H9 (cell line): Measurements from ENCODE around the gene SMDT1. TPM values are rescaled to one million over a fixed set of nuclear protein-coding genes. Genes with fewer than 3 reads are reported as not detected.

Experiments used
- DNase-seq: peaks from one replicate; pipeline ENCODE4 v3.0.0-alpha.2; 2017
- H2AFZ ChIP-seq: one replicate; pipeline ENCODE4 v1.6.1; 2013; ENCODE audit warnings: mild to moderate bottlenecking, low read length, control low read depth, moderate library complexity
- H2AK5ac ChIP-seq: 2 replicates; pipeline ENCODE4 v1.6.1; 2013; ENCODE audit warnings: low read length, control low read depth, mixed read lengths; ENCODE audit not compliant: insufficient read length
- H2BK120ac ChIP-seq: one replicate; pipeline ENCODE4 v1.6.1; 2013; ENCODE audit warnings: low read depth, mild to moderate bottlenecking, low read length, control low read depth, inconsistent platforms; ENCODE audit not compliant: poor library complexity, severe bottlenecking
- H2BK12ac ChIP-seq: 2 replicates; pipeline ENCODE4 v1.6.1; 2013; ENCODE audit warnings: low read length, control low read depth, mixed read lengths, low read depth; ENCODE audit not compliant: insufficient read length
- H2BK15ac ChIP-seq: 2 replicates; pipeline ENCODE4 v1.6.1; 2013; ENCODE audit warnings: low read depth, low read length, control low read depth
- H2BK20ac ChIP-seq: one replicate; pipeline ENCODE4 v1.6.1; 2013; ENCODE audit warnings: low read depth, mild to moderate bottlenecking, low read length, control low read depth, inconsistent platforms; ENCODE audit not compliant: poor library complexity, severe bottlenecking
- H2BK5ac ChIP-seq: 2 replicates; pipeline ENCODE4 v1.6.1; 2013; ENCODE audit warnings: low read length, control low read depth, mixed read lengths; ENCODE audit not compliant: insufficient read length
- H3K14ac ChIP-seq: 2 replicates; pipeline ENCODE4 v1.6.1; 2013; ENCODE audit warnings: low read length, control low read depth; ENCODE audit not compliant: insufficient read depth
- H3K18ac ChIP-seq: 2 replicates; pipeline ENCODE4 v1.6.1; 2013; ENCODE audit warnings: low read depth, mild to moderate bottlenecking, mixed read lengths, low read length, control low read depth; ENCODE audit not compliant: insufficient read length
- H3K23ac ChIP-seq: 2 replicates; pipeline ENCODE4 v1.6.1; 2013; ENCODE audit warnings: low read length, control low read depth, mixed read lengths, low read depth; ENCODE audit not compliant: insufficient read length
- H3K23me2 ChIP-seq: 2 replicates; pipeline ENCODE4 v1.6.1; 2013; ENCODE audit warnings: low read depth, mild to moderate bottlenecking, mixed read lengths, low read length, control low read depth; ENCODE audit not compliant: insufficient read length, poor library complexity, severe bottlenecking
- H3K27ac ChIP-seq: 2 replicates; pipeline ENCODE4 v1.5.1; 2013; ENCODE audit warnings: low read length, control low read depth, mixed read lengths, low read depth; ENCODE audit not compliant: insufficient read length
- H3K27me3 ChIP-seq: 2 replicates; pipeline ENCODE4 v1.6.1; 2013; ENCODE audit warnings: low read length, control low read depth, inconsistent platforms; ENCODE audit not compliant: insufficient read depth
- H3K4ac ChIP-seq: 2 replicates; pipeline ENCODE4 v1.6.1; 2013; ENCODE audit warnings: low read depth, mild to moderate bottlenecking, control low read depth, inconsistent platforms, low read length, moderate library complexity
- H3K4me1 ChIP-seq: 2 replicates; pipeline ENCODE4 v1.6.1; 2013; ENCODE audit warnings: low read length, control low read depth, inconsistent platforms; ENCODE audit not compliant: insufficient read depth
- H3K4me2 ChIP-seq: 2 replicates; pipeline ENCODE4 v1.6.1; 2013; ENCODE audit warnings: low read length, control low read depth, mixed read lengths; ENCODE audit not compliant: insufficient read length, insufficient read depth
- H3K56ac ChIP-seq: 2 replicates; pipeline ENCODE4 v1.6.1; 2013; ENCODE audit warnings: low read depth, mild to moderate bottlenecking, mixed read lengths, low read length, control low read depth; ENCODE audit not compliant: insufficient read length
- H3K79me1 ChIP-seq: 2 replicates; pipeline ENCODE4 v1.6.1; 2013; ENCODE audit warnings: low read depth, mild to moderate bottlenecking, moderate library complexity, low read length, control low read depth, inconsistent platforms; ENCODE audit not compliant: insufficient read depth, poor library complexity, severe bottlenecking
- H3K79me2 ChIP-seq: 2 replicates; pipeline ENCODE4 v1.6.1; 2013; ENCODE audit warnings: low read length, control low read depth, inconsistent platforms; ENCODE audit not compliant: insufficient read depth
- H3K9ac ChIP-seq: 2 replicates; pipeline ENCODE4 v1.6.1; 2013; ENCODE audit warnings: low read length, control low read depth, mixed read lengths; ENCODE audit not compliant: insufficient read length; ENCODE audit errors: extremely low read depth
- H3K9me3 ChIP-seq: one replicate; pipeline ENCODE4 v1.6.1; 2013; ENCODE audit warnings: low read depth, low read length, inconsistent platforms; ENCODE audit not compliant: control insufficient read depth
- H3T11ph ChIP-seq: one replicate; pipeline ENCODE4 v1.6.1; 2013; ENCODE audit warnings: mild to moderate bottlenecking, low read length, control low read depth, inconsistent platforms
- H4K20me1 ChIP-seq: one replicate; pipeline ENCODE4 v1.6.1; 2013; ENCODE audit not compliant: control insufficient read depth, insufficient read length, insufficient read depth
- H4K5ac ChIP-seq: 2 replicates; pipeline ENCODE4 v1.6.1; 2013; ENCODE audit warnings: low read depth, mild to moderate bottlenecking, mixed read lengths, low read length, control low read depth; ENCODE audit not compliant: insufficient read length
- H4K8ac ChIP-seq: replicated peaks from 2 replicates; pipeline ENCODE4 v1.6.1; 2013; ENCODE audit warnings: low read length, control low read depth, mixed read lengths, low read depth; ENCODE audit not compliant: insufficient read length
- H4K91ac ChIP-seq: 2 replicates; pipeline ENCODE4 v1.6.1; 2013; ENCODE audit warnings: low read depth, mild to moderate bottlenecking, moderate library complexity, mixed read lengths, low read length, control low read depth; ENCODE audit not compliant: insufficient read length
- H3K27ac Mint-ChIP-seq, 3 experiments: 2 replicates in 2 of 3; 3 replicates in 1 of 3; pipeline ENCODE4 v1.8.0; 2020 to 2021; ENCODE audit warnings: mixed read lengths in 3 of 3, mild to moderate bottlenecking in 1 of 3, moderate library complexity in 1 of 3
- H3K27me3 Mint-ChIP-seq: 2 replicates; pipeline ENCODE4 v1.8.0; 2021; ENCODE audit warnings: low read depth, mild to moderate bottlenecking, moderate library complexity, mixed read lengths
- H3K36me3 Mint-ChIP-seq, 3 experiments: 2 replicates in 2 of 3; 3 replicates in 1 of 3; pipeline ENCODE4 v1.8.0; 2020 to 2021; ENCODE audit warnings: low read depth in 3 of 3, mixed read lengths in 3 of 3; ENCODE audit not compliant: insufficient read depth in 1 of 3
- H3K4me1 Mint-ChIP-seq, 2 experiments: 2 replicates each; pipeline ENCODE4 v1.8.0; 2020; ENCODE audit warnings: mixed read lengths in 2 of 2
- H3K4me3 Mint-ChIP-seq, 2 experiments: 2 replicates in 1 of 2; 3 replicates in 1 of 2; pipeline ENCODE4 v1.8.0; 2020 to 2021; ENCODE audit warnings: mild to moderate bottlenecking in 2 of 2, mixed read lengths in 2 of 2, moderate library complexity in 1 of 2
- H3K9me3 Mint-ChIP-seq, 2 experiments: 2 replicates in 1 of 2; 3 replicates in 1 of 2; pipeline ENCODE4 v1.8.0; 2020; ENCODE audit warnings: mild to moderate bottlenecking in 2 of 2, mixed read lengths in 2 of 2, moderate library complexity in 1 of 2
- CTCF ChIP-seq: fragments of 200-600 bp; sonication (generic); conservative IDR thresholded peaks from 3 replicates; pipeline ENCODE4 v1.8.0; 2021; ENCODE audit warnings: antibody characterized with exemption, mild to moderate bottlenecking
- WGBS: extraction: QIAGEN DNeasy Blood & Tissue Kit; methylation state at CpG from one replicate; pipeline ENCODE4 v1.1.7; 2013; ENCODE audit warnings: missing lambda C conversion rate, low lambda C conversion rate, mixed read lengths; ENCODE audit not compliant: insufficient read length; ENCODE audit errors: extremely low coverage; 5-methylcytosine and 5-hydroxymethylcytosine counted together
- total RNA-seq: library from RNA; stranded (reverse); gene quantifications from 2 replicates; pipeline ENCODE4 v1.2.1, GENCODE V29; 2021

Gene SMDT1
- total RNA-seq, 1 experiment from 2014 or later, result 45.0 TPM

- no peak overlapping the region for H2BK12ac ChIP-seq
- H3K23ac ChIP-seq, result no peak overlapping the region
- H2BK15ac ChIP-seq, result no peak overlapping the region
- H3K56ac ChIP-seq, result no peak overlapping the region
- no peaks in the 10 kb centered on the region for H3K79me2 ChIP-seq
- Mint-ChIP-seq H3K27ac (peak overlapping the region in 2 of 3 experiments; percentile 44 to 73; a peak in 4 of 7 replicates), H3K27me3 (no peaks in the 10 kb centered on the region), H3K9me3 (peaks cover 6 to 8% of the 10 kb centered on the region in 2 experiments; a peak in 3 of 5 replicates), H3K4me3 (no peak overlapping the region), H3K36me3 (peaks cover 39 to 74% (median 66%) of the 10 kb centered on the region in 3 experiments), H3K4me1 (peaks cover 13 to 17% of the 10 kb centered on the region in 2 experiments)
- H3K14ac ChIP-seq, result no peak overlapping the region
- H3K23me2 ChIP-seq, result no peaks in the 10 kb centered on the region
- no peak overlapping the region for H2BK5ac ChIP-seq
- no peak overlapping the region for H4K91ac ChIP-seq
- no peak for TF ChIP-seq CTCF
- H3K27ac ChIP-seq, result no peak overlapping the region
- no peak overlapping the region for H4K8ac ChIP-seq
- H4K5ac ChIP-seq, result no peak overlapping the region
- no peak overlapping the region for H3K9ac ChIP-seq
- no peak overlapping the region for H2BK20ac ChIP-seq
- H2BK120ac ChIP-seq, result no peak overlapping the region
- peaks cover 10% of the 10 kb centered on the region; the same call in 1 of the 2 replicates for H3K4me1 ChIP-seq
- no peak overlapping the region for H2AFZ ChIP-seq
- H3K4me2 ChIP-seq, result no peak overlapping the region
- no peak overlapping the region for H3T11ph ChIP-seq
- H3K79me1 ChIP-seq, result no peaks in the 10 kb centered on the region
- H2AK5ac ChIP-seq, result no peak overlapping the region
- H3K4ac ChIP-seq, result no peak overlapping the region
- no CpG with 5 or more reads among the region's 10 CpGs for WGBS
- no peaks in the 10 kb centered on the region for H3K27me3 ChIP-seq
- no peak overlapping the region for H3K18ac ChIP-seq
- H3K9me3 ChIP-seq, result no peaks in the 10 kb centered on the region
- H4K20me1 ChIP-seq, result peaks cover 5% of the 10 kb centered on the region
- DNase-seq, result no peak
These were observed 16.9 kb upstream of the SMDT1 start for GRCh38 chr22:42062506-42063170.
